PFSK-1 (cell line): ENCODE measurements around the gene RGS14.

Source experiments
- FOXP2 ChIP-seq: optimal IDR thresholded peaks from 2 replicates; pipeline ENCODE3; 2011; ENCODE audit warnings: borderline replicate concordance, control low read depth, inconsistent platforms; ENCODE audit not compliant: insufficient read depth; ENCODE audit errors: extremely low read length, extremely low read depth
- POLR2AphosphoS5 ChIP-seq: IDR thresholded peaks from 2 replicates; pipeline ENCODE4 v1.6.1; 2012; ENCODE audit warnings: low read depth, mild to moderate bottlenecking, control low read depth, low read length, moderate library complexity
- REST ChIP-seq, 2 experiments: IDR thresholded peaks; 2 replicates each; pipeline versions ENCODE4 v1.6.1 to v1.8.0; 2011 to 2012; ENCODE audit warnings: low read depth in 2 of 2, low read length in 2 of 2, control low read depth in 1 of 2, inconsistent platforms in 1 of 2, mild to moderate bottlenecking in 1 of 2, moderate library complexity in 1 of 2; ENCODE audit not compliant: insufficient read depth in 1 of 2
- SIN3A ChIP-seq: IDR thresholded peaks from 2 replicates; pipeline ENCODE4 v1.6.1; 2012; ENCODE audit warnings: mild to moderate bottlenecking, low read length, moderate library complexity, borderline replicate concordance; ENCODE audit not compliant: insufficient read depth
- TAF1 ChIP-seq: IDR thresholded peaks from 2 replicates; pipeline ENCODE4 v1.6.1; 2012; ENCODE audit warnings: low read length, control low read depth, borderline replicate concordance; ENCODE audit not compliant: insufficient read depth

Gene RGS14

GRCh38 chr5:177354256-177354655 is 3.5 kb upstream of the RGS14 start:
- TF ChIP-seq POLR2AphosphoS5 = no peak
- no peak for TF ChIP-seq TAF1
- no peak for TF ChIP-seq SIN3A
- no peak for TF ChIP-seq REST (IDR thresholded peaks at IDR 0.05; ENCODE audit: insufficient read depth in 1 of 2, low read depth in 2 of 2, low read length in 2 of 2)
- no peak for TF ChIP-seq FOXP2

DNA sequence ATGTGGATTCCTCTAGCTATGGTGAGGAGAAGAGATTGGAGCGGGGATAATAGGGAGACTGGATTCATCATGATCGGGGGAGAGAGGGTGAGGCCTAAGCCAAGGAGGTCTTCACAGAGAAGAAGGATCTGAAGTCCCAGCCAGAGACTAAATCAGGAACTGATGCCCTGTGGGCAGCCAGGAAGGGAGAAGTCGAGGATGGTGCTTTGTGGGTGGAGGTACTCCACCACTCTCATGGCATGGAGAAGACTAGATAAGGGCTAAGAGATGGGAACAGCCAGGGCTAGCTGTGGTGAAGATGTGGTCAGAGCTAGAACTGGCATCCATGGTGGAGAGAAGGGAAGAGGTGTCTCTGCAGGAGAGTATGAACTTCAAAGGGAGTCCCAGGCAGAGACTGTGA is 3.0 kb upstream of the RGS14 start:
- TF ChIP-seq FOXP2 (no peak), REST (IDR thresholded peaks at IDR 0.05; ENCODE audit: insufficient read depth in 1 of 2, low read depth in 2 of 2, low read length in 2 of 2) (no peak), SIN3A (no peak), TAF1 (no peak), POLR2AphosphoS5 (no peak)

- no peak for TF ChIP-seq REST (IDR thresholded peaks at IDR 0.05; ENCODE audit: insufficient read depth in 1 of 2, low read depth in 2 of 2, low read length in 2 of 2)
- no peak for TF ChIP-seq FOXP2
Observed at GRCh38 chr5:177355162-177355867, 2.4 kb upstream of the RGS14 start.

DNA sequence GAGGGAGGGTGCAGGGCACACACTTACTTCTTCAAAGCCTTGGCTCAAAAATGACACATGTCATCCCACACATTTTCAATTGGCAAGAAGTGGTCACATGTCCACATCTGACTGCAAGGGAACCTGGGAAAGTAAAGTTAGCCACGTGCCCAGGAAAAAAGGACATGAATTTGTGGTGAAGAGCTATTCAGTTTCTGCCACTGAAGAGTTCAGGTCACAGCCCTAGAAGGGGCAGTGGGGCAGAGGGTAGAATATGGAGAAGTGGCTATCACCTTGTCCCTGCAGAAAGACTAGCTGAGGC is 1.9 kb upstream of the RGS14 start:
- TF ChIP-seq TAF1 = no peak
- no peak for TF ChIP-seq FOXP2
- no peak for TF ChIP-seq POLR2AphosphoS5
- no peak for TF ChIP-seq SIN3A
- TF ChIP-seq REST (IDR thresholded peaks at IDR 0.05; ENCODE audit: insufficient read depth in 1 of 2, low read depth in 2 of 2, low read length in 2 of 2) = no peak

DNA sequence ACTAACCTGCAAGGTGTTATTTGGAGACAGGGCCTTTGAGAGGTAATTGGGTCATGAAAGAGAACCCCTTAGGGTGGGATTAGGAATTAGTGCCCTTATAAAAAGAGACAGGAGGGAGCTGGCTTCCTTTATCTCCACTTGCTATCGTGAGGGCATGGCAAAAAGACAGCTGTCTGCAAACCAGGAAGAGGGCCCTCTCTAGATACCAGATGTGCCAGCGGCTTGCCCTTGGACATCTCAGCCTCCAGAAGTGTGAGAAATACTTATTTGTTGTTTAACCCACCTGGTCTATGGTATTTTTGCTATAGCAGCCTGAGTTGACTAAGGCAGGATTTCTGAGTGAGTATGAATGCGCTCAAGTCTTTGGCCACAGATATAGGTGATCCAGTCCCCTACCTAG is 978 bp upstream of the RGS14 start:
- TF ChIP-seq POLR2AphosphoS5 (no peak), SIN3A (no peak), FOXP2 (no peak), REST (IDR thresholded peaks at IDR 0.05; ENCODE audit: insufficient read depth in 1 of 2, low read depth in 2 of 2, low read length in 2 of 2) (no peak), TAF1 (no peak)
